Activated T-cell treated with anti-CD3 and anti-CD28 coated beads for 4 hours (primary cell): ENCODE results near the gene TAF6.

Experiments
- DNase-seq: peaks from one replicate; pipeline ENCODE4 v3.0.0-alpha.2; 2020

The TAF6 gene

DNA sequence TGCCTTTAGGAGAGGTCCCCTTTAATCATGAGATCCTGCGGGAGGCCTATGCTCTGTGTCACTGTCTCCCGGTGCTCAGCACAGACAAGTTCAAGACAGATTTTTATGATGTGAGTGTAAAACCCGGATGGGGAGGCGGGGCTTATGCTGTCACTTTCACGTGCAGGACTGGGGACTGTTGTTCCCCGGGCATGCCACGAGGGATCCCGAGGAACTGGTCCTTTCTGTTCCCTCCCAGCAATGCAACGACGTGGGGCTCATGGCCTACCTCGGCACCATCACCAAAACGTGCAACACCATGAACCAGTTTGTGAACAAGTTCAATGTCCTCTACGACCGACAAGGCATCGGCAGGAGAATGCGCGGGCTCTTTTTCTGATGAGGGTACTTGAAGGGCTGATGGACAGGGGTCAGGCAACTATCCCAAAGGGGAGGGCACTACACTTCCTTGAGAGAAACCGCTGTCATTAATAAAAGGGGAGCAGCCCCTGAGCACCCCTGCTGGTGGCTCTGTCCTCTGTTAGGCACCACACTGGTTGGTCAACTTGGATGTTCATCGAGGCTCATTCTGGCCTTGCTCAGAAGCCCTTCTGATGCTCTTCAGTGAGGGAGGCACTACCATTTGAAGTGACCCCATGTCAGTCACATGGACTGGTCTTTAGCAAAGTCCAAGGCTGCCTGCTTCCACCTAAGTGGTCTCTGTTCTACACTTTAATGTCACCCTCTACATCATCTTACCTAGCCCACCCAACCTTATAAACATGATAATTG is 27.6 kb downstream of the TAF6 start:
- DNase-seq, result no peak

DNA sequence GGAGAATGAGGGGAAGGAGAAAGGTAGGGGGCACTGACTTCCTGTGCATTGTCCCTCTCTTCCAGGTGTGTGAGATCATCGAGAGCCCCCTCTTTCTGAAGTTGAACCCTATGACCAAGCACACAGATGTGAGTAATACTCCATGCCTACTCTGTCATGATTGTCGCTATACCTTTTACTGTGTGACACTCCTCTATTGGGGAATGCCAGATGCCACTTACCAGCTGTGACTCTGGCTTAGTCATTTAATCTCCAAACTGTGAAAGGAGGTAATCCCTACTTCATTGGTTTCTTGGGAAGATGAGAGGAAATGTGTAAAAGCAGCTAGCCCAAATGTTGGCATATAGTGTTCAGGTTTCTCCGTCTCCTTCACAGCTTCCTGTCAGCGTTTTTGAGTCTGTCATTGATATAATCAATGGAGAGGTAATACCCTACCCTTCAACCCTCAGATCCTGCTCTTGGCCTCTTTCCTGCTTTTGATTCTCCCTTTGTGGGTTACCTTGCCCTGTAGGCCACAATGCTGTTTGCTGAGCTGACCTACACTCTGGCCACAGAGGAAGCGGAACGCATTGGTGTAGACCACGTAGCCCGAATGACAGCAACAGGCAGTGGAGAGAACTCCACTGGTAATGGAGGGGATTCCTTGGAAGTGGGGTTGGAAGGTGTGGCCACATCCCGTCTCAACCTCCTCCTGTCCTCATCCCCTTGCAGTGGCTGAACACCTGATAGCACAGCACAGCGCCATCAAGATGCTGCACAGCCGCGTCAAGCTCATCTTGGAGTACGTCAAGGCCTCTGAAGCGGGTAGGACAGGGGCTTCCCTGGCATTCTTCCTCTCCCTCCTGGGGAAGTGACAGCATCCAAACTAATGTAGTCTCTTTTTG is 28.4 kb downstream of the TAF6 start:
- no peak for DNase-seq

DNA sequence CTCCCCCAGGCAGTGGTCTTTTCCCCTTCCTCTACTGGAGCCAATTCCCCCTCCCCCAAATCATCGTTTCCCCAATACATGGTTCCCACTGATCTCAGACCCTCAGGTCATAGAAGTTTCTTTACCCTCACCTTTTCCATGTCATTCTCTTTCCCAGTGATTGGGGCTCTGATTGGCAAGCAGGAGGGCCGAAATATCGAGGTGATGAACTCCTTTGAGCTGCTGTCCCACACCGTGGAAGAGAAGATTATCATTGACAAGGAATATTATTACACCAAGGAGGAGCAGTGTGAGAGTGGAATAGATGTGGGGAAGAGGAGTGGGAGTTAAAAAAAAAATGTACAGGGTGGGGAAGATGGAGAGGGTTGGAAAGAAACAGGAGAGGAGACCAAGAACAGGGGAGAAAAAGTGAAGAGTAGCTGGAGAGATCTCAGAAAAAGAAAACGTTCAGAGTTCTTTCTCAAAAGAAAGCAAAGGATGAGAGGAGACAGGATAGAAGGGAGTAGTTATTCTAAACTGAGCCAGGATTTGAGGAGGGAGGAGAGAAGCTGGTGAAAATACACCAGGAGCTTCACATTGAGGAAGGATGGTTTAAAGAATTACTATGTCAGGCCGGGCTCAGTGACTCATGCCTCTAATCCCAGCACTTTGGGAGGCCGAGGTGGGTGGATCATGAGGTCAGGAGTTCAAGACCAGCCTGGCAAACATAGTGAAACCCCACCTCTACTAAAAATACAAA is 29.5 kb downstream of the TAF6 start:
- DNase-seq, result no peak

DNA sequence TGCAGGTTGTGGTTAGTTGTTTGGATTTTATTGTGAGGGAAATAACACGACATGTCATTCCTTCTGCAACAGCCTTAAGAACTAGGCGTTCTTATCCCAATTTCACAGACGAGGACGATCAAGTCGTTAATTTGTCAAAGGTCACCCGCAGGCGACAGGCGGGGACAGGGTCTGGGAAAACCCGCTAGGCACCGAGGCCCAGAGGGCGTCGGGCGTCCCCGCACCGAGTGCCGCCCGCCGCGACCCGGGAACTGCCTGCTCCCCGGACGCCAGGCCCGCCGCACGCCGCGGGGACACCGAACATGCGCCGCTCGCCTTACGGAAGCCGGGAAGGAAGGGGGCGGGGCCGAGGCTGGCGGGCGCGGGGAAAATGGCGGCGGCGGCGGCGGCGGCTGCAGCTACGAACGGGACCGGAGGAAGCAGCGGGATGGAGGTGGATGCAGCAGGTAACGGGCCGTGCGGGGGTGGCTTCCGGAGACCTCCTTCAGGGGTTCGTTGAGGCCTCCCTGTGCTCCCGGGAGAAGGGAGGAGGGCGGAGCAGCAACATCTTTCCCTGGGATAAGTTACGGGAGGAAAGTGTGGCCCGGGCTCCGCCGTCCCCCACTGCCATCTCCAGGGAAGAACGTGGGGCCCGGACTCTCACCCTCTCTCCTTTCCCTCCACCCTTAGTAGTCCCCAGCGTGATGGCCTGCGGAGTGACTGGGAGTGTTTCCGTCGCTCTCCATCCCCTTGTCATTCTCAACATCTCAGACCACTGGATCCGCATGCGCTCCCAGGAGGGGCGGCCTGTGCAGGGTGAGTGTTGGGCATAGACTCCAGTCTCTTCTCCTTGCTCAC is 30.3 kb downstream of the TAF6 start, which contains the start of gene COPS6:
Gene COPS6 (plus strand): TSS at position 349 of the 837 bp plus-strand sequence. CDS start 22 bp downstream, at position 371.
- DNase-seq, result peak; percentile 84

DNA sequence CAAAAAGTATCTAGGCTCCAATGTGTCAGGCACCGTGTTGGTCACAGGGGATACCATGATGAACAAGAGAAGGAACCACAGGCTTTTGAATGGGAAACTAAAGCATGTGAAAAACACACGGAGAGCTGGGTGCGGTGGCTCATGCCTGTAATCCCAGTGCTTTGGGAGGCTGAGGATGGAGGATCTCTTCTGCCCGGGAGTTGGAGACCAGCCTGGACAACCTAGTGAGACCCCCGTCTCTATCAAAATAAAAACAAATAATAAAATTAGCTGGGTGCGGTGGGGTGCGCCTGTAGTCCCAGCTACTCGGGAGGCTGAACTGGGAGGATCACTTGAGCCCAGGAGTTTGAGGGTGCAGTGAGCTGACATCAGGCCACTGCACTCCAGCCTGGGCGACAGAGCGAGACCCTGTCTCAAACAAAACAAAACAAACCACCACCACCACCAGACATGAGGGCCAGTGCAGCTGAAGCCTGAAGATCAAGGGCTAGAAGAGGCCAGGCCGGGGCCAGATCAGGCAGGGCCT is 31.0 kb downstream of the TAF6 start:
- no peak for DNase-seq

DNA sequence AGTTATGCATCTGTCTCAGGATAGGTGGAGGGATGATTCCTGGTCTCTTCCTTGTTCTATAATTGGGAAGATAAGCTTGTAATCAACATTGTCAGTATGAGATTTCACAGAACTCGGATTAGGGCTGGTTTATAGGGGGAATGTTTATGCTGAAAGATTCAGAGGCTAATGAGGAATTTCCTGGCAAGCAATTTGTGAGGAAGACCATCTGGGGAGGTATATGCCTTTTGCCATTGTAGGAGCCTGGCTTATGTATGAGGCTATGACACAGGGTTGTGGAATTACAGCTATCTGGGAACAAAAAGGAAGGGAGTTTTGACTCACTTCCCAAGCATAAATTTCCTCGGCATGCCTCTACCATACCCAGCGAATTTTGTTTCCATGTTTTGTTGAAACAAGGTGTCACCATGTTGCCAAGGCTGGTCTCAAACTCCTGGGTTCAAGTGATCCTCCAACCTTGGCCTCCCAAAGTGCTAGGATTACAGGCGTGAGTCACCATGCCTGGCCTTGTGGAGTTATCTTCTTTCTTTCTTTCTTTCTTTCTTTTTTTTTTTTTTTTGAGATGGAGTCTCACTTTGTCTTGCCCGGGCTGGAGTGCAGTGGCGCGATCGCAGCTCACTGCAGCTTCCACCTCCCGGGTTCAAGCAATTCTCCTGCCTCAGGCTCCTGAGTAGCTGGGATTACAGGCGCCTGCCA is 32.0 kb downstream of the TAF6 start:
- DNase-seq, result no peak

DNA sequence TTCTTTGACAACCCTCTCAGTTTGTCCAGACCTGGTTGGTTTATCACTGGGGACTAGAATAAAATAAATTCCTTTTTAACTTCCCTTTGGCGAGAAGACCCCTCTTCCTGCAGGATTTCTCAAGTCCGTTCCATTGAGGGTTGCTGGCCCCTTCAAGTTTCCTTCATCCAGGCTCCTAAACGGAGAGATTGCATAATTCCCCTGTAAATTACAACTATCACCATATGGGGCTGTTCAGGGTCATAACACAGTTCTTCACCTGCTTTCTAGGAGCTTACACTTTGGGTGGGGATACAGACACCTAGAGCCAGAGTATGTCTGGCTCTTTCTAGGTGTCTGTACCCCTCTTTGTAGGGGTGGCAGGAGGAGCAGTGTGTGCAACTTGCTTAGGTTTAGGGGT is 33.6 kb downstream of the TAF6 start:
- no peak for DNase-seq

DNA sequence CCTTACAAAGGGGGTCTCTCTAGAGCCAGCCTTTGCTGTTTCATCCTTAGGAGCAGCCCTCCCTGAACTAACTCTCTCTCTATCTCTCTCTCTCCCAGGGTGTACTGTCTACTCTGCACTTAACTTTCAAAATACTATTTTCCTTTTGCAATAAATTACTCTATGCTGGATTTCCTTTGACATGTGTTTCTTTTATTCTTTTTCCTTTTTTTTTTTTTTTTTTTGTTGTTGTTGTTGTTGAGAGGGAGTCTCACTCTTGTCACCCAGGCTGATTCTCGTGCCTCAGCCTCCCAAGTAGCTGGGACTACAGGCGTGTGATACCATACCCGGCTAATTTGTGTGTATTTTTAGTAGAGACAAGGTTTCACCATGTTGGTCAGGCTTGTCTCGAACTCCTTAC is 36.2 kb downstream of the TAF6 start:
- no peak for DNase-seq

DNA sequence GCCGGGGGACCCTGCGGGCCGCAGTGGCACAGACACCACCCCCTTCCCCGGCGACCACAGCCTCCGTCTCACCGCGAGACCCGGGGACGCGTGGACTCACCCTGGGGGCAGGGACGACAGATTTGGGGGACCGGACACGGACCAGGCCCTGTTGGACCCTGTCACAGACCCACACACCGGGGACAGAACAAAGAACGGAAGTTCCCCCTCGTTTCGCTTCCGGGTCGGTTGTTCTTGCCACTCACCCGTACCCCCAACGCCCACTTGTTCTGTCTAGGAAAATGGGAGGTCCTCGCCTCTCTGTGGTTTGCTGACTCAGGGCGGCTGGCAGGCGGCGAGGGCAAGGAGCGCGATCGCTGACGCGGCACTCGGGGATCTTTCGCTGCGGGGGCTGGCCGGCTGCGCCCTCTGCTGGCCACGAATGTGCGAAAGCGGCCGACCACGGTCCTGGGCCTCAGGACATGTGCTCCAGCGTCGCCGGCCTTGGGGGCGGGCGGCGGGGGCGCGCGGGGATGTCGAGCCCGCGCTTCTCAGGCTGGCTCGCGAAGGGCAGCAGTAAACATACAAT is 37.5 kb downstream of the TAF6 start, which contains the start of gene ZNF3:
Gene ZNF3 (minus strand): TSS at position 189 of the 568 bp plus-strand sequence. CDS start 4,366 bp downstream, outside the sequence.
- peak; percentile 96 for DNase-seq

DNA sequence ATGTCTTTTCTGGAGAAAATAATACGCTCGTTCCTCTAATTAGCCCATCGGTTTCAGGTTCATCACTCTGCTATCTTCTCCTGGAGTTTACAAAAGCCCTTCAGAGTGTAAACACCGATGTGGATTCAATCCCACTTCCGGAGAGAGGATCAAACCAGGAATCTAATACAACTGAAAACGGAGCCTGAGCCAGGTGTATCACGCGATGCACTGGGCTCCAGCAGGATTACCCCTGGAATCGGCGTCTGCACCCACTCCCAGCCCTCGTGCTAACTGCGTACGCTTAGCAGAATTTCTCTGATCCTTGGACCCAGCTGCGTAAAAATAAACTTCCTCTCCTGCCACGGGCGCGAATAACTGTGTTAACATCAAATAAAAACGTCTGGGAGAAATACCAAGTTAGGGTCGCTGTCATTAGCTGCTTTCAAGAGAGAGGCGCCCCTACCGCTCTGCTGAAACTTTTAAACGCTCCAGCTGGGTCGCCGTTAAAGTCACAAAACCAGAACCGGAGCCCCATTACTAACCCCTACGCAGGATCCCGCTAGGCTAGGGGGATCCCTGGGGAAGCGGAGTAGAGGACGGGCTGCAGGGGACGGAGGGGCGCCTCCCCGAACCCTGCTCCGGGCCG is 38.1 kb downstream of the TAF6 start:
- DNase-seq, result no peak

DNA sequence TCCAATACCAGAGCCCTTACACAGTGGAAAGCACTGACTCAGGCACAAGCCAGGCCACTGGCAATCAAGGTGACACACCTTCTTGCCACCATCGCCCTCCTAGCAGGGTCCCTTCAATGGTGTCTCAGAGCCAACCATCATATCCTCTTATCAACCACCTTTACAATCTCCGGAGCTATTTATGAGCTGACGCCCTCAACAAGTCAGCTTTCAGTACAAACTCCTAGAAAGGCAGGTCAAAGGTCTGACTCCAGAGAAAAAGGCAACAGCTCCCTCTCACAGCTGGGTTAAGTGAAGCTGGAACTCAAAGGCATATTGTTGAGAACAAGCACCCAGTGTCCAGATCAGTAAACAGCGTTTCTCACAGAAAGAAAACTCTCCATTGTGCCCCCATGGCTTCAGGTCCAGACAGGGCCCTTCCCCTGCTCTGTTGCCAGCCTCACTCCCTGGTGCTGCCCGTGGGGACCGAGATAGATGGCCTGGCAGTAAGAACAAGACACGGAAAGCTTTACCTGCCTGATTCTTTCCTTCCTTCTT is 40.1 kb downstream of the TAF6 start:
- DNase-seq, result no peak

DNA sequence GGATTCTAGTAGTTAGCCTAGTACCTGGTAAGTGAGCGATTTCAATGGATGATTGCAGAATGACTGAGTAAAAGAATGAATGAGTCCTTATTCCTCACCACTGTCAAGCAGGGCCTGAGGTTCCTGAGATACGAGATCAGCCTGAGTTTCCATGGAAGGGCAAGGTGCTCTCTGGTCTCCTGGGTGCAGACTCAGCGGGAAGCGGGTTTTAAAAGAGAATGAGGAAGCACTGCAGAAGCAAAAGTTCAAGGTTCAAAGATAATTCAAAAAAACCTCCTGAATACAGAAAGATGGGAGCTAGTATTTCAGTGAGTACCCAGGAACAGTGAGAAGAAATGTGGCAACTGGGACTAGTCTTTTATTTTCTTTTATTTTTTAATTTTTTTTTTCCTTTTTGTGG is 42.0 kb downstream of the TAF6 start:
- no peak for DNase-seq

DNA sequence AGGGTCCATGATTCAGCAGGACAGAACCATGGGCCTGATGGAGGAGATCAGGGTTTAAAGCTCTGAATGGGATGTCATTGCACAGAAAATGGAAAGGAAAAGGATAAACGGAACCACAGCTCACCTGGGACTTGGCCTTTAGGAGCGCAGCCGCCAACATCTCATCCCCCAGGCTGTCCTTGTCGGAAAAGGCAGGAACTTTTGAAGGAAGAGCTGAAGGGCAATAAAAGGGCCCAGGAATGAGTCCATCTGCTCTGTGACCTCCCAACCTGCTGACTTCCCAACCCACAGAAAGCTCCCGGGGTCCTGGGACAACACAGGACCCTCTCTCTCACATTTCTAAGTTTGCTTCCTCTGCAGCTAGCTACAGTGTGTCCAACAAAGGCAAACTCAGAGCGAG is 43.7 kb downstream of the TAF6 start:
- DNase-seq, result no peak

DNA sequence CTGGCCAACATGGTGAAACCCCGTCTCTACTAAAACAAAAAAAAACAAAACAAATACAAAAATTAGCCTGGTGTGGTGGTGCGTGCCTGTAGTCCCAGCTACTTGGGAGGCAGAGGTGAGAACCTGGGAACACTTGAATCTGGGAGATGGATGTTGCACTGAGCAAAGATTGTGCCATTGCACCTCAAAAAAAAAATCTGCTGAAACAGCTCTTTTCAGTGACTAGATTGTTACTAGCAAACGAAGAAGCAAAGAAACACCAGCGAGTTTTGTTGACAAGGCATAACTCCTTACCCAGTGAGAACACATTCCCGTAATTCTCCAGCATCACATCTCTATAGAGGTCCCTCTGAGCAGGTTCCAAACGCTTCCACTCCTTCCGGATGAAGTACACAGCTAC is 44.3 kb downstream of the TAF6 start:
- no peak for DNase-seq

DNA sequence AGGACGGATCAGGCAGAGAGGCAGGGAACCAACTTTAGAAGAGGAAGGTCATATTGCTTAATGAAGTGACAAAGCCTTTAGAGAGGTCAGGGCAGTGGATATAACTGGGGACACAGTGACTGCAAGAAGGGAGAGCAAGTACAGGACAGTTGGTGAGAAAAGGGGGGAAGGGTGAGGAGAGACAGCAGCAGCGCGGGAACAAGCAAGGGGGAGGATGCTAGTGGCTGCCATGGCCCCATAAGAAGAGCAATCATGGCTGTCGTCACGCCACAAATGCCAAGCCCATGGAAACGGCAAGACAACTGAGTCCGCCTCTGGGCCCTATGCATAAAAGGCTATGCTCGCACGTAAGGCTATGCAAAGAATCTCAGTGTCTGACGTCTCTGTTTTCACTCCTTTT is 46.7 kb downstream of the TAF6 start:
- DNase-seq, result no peak

DNA sequence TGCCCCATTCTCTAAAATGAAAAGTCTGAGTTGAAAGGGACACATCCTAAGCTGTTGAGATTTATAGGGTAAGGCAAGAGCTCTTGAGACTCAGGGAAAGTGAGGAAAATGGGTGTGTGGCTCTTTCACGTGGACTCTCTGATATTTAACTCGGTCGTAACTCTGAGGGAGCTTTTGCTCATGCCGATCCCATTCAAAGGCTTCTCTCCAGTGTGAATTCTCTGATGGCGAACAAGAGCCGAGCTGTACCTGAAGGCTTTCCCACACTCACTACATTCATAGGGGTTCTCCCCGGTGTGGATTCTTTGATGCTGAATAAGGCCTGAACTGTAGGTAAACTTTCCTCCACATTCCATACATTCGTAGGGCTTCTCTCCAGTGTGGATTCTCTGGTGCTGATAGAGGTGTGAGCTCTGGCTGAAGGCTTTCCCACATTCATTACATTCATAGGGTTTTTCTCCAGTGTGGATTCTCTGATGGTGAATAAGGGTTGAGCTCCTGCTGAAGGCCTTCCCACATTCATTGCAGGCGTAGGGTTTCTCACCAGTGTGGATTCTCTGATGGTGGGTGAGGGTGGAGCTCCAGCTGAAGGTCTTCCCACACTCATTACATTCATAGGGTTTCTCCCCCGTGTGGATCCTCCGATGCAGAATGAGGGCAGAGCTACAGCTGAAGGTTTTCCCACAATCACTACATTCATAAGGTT is 48.0 kb downstream of the TAF6 start:
- no peak for DNase-seq

DNA sequence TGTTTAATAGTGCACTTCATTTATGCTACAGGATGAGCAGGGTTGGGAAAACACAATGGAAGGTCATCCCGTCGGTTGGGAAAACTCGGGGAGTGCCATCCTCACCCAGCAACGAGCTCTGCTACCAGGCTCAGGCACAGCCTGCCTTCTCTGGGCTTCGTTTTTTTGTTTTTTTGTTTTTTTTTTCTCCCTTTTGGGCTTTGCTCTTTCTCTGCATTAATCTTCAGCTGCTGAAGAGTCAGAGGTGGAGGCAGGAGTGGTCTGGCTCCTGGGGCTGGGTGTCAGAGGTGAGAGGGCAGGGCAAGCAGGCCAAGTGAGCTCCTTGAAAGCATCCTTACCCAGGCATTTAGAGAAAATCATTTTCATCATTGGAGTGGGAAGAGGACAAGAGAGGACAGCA is 49.2 kb downstream of the TAF6 start:
- DNase-seq, result no peak

DNA sequence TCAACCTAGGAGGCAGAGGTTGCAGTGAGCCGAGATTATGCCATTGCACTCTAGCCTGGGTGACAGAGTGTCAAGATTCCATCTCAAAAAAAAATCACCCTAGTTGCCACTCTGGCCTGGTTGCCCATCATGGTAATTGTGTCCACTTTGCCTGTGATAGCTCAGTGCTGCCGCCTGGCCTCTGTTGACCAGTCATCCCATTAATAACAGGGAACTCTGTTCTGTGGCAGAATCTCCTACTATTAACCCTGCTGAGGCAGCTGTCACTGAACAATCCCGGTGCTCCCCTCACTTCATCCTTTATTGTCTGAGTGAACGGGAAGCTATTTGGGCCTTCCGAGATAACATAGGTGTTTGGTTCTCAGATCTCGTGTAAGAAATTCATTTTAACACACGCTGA is 52.2 kb downstream of the TAF6 start:
- DNase-seq, result no peak

DNA sequence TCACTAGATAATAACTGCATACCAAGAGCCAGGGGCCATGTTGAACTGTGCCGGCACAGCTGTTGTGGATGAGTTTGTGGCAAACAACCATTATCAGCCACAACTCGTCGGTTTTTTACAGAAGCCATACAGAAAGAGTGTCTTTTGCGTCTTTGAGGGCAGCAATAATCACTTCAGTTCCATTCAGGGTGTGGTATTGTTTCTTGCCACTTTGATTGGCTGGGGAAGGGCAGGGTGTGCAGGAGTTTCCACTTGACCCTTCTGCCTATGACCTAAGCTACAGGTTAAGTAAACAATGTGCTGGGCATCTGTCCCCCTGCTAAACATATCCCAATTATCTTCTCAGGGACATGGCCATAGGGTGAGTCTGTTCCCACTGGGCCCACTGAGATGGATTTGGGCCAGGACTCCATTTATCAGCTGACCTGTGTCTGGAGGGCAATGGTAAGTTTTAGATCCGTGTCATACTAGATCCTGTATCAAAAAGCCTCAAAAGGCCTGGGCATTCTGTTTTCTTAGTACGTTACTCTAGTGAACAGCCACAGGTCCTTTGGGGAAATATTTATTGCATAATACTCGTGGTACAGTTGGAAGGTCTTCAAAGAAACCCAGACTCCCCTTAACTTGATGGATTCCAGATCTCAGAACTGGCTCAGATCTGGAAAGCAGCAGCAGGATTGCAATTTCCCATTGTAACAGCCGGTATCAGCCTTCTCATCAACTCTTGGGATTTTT is 53.5 kb downstream of the TAF6 start:
- no peak for DNase-seq
